Activated gamma-delta T cell treated with anti-CD3 and anti-CD28 coated beads, Interleukin-2, amount 50 U/mL, for 16 hours (primary cell): ENCODE data around the gene SERF2.
"Not testable (repeated sequence)": the region's sequence is repeated elsewhere in the genome, so short reads cannot be mapped to it uniquely, and the experiment has no call there.

Experiments used
- DNase-seq: peaks from one replicate; pipeline ENCODE4 v3.0.0-alpha.2; 2020; ENCODE audit warnings: low read depth

Gene SERF2

DNA sequence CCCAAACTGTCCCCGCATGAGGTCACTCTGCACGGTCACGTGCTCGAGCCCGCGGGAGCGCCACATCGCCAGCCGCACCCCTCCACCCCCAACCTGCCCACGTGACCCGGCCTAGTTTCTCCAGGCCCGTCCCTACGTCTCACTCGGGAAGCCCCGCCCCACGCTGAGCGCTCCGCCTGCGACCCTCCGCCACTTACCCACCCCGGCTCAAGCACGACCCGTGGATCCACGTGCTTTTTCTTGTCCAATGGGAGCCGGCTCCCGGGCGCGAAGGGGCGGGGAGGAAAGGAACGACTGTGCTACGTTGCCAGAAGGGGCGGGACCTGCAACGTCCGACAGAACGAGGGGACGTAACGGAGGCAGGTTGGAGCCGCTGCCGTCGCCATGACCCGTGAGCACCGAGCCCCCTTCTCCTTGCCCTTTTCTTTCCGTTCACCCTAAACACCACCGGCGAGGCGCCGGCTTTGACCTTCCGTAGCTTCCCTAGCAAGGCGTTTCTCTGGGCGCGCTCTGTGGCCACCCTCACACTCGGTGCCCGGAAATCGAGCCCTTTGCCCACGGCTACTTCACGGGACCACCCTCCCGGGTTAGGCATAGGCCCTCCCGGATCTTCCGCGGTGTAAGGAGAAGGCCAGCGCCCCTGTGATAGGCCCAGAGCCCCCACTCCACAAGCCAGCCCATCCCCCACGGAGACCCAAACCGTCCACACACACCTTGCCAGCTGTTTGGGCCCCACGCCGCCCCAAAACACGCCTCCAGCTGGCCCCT lies at the start of gene SERF2:
SERF2 (plus strand) TSS at position 328 of the 768 bp plus-strand sequence; CDS start at position 385, 57 bp downstream.
- peak; percentile 100 for DNase-seq

DNA sequence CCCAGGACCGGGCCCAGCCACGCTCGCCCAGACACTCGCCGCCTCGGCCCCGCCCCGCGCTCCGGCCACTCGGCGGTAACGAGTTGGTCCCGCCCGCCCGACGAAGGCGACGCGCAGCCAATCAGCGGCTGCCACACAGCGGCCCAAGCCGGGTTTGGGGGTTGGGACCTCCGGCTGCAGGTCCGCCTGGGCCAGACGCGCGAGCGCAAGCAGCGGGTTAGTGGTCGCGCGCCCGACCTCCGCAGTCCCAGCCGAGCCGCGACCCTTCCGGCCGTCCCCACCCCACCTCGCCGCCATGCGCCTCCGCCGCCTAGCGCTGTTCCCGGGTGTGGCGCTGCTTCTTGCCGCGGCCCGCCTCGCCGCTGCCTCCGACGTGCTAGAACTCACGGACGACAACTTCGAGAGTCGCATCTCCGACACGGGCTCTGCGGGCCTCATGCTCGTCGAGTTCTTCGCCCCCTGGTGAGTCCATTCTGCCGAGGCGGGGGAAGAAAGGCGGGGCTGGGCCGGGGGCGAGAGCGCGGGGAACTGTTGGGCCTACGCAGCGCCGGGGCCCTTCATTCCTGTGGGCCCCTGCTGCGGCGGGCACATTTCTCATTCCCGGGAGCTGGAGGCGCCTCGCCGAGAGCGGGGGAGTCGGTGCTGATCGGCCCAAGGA lies 45.7 kb upstream of the SERF2 start, which contains the start of gene PDIA3:
PDIA3 (plus strand) TSS at position 194 of the 658 bp plus-strand sequence; CDS start at position 296, 102 bp downstream.
- peak; percentile 79 for DNase-seq

DNA sequence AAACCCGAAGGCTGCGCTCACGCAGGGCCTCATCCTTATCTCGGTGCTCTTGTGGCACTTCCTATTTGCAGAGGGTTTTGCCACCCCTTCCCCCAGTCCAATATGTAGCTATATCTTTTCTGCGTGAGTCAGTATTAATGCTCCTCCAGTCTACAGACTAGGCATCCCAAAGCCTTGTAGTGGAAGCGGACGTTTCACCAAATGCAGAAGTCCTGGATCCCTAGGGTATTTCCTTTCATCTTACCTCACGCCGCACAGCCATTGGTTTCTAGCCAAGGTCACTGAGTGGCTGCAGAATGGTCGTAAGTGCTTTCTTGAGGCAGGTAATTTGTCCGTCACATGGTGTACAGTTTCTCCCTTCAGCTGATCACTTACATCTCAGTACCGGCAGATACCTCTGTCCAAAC lies 45.2 kb upstream of the SERF2 start:
- DNase-seq = not testable (repeated sequence)

DNA sequence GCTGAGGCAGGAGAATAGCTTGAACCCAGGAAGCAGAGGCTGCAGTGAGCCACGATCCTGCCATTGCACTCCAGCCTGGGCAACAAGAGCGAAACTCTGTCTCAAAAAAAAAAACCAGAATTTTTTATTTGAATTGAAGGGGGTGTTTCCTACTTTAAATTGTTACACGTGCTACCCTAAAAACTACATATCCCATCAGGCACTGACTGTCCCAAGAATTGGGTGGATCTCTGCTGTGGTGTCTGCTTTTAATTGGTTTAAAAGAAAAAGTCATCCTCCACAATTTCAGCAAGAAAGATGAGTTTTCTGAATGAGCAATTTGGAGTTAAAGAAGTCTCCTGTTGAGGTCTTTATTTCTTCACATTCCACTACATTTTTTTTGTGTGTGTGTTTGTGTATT lies 43.7 kb upstream of the SERF2 start:
- DNase-seq = no peak

DNA sequence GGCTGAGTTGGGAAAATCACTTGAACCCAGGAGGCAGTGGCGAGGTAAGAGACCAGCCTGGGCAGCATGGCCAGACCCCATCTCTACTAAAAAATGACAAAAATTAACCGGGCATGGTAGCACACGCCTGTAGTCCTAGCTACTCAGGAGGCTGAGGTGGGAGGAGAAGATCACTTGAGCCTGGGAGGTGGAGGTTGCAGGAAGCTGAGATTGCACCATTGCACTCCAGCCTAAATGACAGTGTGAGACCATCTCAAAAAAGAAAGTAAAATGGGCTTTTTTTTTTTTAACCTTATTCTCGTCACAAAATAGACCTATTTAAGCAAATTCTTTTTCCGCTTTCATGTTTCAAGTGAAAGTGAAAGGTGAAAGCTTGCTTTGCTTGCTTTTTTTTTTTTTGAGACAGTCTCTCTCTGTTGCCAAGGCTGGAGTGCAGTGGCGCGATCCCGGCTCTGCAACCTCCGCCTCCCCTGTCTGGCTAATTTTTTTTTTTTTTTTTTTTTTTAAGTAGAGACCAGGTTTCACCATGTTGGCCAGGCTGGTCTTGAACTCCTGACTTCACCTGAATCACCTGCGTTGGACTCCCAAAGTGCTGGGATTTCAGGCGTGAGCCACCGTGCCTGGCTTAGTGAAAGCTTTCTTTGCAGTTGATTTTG lies 42.3 kb upstream of the SERF2 start:
- peak; percentile 18 for DNase-seq

DNA sequence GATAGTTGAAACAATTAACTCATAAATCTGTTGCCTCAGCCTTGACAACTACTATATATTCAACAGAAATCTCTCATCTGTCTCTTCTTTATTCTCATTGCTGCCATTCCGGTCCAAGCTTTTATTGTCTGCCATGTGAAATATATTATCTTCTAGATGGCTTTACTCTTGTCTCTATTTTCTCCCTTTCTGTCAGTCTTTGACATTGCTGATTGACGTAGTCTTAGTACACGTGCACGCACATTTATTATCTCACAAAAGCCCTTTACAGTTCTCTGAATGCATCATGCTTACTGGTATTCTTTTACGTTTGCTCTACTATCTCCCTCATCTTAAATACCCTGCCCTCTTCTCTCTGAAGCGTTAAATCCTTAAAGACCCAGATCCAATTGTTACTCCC lies 40.2 kb upstream of the SERF2 start:
- DNase-seq = no peak

DNA sequence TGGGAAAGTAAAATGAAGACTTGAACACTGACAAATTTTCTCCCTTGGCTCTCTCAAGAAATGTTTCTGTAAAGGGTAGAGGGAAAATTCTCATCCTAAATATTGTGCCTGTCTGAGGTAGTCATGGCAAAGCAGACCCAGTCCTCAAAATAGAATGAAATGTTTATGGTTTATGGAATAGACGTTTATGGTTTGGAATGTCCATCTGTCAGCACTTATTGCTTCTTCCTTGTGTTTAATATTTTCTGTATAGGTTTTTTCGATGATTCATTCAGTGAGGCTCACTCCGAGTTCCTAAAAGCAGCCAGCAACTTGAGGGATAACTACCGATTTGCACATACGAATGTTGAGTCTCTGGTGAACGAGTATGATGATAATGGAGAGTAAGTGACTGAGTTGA lies 29.3 kb upstream of the SERF2 start:
- DNase-seq = no peak

DNA sequence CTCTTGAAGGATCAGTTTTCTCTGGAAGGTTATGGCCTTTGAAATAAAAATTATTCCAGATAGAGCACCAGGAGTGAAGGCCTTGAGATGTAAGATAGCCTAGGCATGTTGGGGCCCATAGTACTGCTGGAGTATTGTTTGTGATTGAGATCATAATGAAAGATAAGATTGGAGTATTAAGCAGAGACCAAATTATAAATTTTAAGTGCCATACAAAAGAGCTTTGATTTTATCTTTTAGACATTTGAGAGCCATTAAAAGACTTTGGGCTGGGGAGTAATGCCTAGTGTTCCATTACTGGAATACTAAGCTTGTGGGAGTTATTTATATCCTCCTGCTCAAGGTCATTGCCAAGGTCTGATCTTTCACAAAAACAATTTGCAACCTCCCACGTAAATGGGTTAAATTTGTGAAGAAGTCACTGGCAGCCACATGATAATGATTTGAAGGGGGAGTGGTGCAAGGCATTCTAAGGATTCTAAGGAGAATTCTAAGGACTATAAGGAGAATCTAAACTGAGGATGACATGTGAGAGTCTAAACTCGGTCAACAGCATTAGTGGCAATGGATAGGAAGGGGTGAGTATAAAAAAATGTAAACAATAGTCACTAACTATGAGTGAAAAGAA lies 28.2 kb upstream of the SERF2 start:
- DNase-seq = no peak

DNA sequence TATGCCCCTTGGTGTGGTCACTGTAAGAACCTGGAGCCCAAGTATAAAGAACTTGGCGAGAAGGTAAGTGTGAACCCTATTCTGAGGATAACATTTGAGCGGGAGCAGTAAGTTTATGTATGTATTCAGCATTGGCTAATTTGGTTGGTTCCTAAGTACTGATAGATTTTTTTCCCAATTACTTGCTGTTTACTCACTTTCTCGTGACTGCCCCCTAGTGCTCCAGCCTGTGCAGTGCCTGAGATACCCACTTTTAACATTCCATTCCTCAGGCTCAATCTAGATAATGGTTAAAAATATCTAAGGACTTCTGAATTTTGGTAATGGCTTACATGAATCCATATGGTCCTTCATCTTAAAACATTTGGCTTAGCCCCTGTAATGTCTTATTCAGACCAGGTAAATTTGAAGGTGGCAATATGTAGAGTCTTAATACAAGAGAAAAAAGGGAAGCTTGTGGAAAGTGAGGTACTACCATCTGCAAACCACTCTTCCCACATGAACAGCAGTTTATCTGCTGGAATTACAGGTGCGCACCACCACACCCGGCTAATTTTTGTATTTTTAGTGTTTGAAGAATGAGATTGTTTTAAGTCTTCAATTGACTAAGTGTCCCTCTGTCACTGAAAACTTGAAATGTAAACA lies 22.4 kb upstream of the SERF2 start:
- peak; percentile 34 for DNase-seq

DNA sequence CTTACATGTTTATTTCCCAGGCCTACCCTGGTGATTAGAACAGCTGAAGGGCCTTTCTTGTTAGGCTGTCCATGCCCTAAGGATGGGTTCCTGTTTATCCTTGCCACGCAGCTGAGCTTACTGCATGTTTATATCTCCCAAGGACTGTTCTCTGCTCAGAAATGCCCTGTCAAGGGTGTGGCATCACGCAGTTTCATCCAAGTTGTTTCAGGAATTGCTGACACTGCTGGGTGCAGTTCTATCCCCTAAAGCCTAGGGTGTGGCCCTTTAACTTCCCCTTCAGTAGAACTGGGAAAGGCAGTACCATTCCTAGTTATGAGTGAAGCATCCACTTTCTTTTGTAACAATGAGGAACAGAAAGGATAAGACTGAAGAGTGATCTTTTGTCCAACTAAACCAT lies 20.3 kb upstream of the SERF2 start:
- no peak for DNase-seq

DNA sequence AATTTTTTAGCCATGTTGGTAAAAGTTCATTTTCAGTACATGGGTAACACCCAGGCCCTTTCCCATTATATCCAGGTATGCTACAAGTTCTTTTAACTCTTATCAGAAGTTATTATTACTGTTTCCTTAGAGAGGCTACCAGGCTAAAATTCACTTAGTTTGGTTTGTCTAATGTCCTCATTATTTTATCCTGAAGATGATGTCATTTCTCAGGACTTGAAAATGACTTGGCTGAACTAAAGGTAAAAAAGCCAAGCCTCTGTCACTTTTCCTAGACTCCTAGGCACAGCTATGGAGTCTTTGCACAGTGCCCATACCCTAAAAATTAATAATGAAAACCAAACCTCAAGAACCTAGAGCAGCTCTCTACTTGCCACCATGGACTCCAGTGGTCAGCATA lies 19.5 kb upstream of the SERF2 start:
- no peak for DNase-seq

DNA sequence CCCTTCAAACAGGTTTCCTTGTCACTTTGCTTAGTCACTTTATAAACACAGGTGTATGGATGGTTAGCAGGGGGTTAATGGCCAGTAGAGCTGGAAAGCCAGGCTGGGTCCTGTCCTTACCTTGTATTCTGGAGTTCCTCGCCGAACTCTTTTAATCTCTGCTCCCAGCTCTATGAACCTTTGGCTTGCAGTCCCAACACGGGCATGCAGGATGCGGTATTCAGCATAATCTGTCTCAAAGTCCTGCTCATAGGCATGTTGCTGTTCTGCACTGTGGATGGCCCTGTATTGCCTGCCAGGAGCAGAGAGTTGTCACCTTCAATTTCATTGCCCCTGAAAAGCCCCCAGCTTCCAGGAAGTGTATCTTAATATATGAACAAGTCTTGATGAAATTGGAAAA lies 18.1 kb upstream of the SERF2 start:
- DNase-seq = no peak

DNA sequence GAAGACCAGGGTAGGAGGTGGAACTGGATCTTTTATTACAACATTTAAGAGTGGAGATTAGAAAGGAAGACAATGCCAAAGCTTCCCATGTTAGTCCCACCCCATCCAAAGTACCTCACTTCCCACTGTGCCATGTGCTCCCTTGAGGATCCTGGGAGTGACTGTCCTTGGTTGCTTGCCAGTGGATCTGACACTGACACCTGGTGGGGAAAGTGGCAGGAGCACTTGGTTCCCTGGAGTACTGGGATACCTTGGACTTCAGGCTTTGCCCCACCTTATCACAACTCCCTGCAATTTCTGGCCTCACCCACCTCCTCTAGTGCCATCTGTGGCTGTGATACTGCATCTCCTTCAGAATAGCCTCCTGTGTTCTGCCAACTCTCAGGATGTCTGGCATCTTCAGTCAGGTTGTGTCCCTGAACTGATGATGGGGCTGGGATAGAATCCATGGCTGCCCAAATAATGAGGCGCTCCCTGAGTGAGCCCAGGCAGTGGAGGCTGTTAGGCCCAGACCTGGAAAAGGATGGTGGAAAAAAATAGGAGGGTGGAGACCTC lies 16.6 kb upstream of the SERF2 start:
- no peak for DNase-seq

DNA sequence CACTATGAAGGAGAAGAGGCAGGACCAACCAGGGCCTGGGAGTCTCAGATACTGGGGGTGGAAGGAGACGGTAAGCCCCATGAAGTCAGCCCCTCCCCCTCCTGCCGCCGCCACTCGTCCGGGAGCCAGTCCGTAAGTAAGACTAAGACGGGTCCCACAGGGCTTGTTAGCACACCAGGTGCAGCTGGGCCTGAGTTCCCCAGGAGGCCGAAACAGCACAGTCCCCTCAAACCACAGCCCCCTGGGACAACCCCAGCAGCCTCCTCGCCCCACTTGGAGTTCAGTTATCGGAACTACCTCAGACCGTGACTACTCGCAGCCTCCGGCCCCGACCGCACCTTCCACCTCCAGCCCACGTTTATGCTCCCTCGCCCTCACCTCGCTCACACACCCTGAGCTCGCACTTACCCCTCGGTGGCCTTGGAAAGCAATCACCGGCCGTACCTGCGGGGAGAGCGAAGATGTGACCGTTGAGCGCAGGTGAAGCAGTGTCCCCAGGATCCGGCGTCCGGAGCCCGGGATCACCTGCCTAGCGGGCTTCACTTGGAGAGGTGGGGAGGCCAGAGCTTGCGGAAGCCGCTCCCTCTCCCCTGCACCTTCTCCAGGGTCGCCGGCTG lies 15.9 kb upstream of the SERF2 start:
- no peak for DNase-seq

DNA sequence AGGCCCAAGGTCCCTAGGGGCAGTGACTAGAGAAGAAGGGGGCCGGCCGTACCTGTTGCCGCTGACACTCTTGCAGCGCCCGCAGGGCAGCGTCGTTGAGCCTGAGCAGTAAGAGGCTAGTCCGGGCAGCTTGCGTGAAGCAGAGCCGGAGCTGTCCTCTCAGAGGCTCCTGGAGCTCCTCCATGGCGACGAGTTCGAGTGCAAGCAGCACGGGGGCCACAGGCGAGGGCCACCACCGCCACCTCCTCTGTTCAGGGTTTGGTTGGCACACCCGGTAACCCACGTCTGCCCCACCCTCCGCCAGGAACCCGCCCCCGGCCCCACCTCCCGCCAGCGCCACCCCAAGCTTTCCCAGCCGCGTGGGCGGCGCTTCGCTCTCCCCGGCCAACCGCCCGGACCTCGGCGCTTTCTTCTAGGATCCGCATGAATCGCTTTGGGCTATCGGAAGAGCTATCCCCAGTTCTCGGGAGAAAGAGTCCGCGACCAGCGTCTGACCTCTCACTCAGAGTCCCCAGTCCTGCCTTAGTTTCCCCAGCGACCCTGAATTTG lies 15.3 kb upstream of the SERF2 start, which contains the start of gene ELL3:
ELL3 (minus strand) TSS at position 249 of the 549 bp plus-strand sequence; CDS start at position 184, 65 bp downstream.
- DNase-seq = peak; percentile 52

DNA sequence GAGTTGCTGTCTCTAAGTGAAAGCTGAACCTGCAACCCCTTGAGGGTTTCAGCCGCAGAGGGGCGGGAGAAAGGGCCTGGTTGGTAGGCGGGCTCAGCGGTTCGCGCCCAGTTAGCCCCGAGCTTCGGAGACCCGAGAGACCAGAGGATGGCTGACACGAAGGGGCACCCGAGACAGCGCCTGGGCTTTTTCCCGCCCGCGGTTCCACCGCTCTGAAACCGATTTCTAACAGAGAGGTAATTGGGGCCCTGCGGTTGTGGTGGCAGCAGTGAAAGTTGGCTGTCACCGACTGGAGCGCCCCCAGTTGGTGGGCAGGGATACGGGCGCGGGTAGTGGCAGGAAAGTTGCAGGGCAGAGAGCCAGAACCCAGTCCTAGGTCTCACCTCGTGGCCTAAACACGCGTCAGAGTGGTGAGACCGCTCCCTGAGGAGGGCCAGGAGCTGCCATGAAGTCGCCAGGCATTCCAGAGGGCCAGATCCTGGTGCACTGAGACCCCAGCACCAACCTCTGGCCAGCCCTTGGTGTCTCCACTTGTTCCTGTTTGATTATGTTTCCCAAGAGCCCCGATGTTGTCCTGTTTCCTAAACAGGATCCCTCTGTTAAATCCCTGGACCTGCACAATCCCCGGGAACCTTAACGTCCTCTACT lies 14.7 kb upstream of the SERF2 start:
- DNase-seq = peak; percentile 76

DNA sequence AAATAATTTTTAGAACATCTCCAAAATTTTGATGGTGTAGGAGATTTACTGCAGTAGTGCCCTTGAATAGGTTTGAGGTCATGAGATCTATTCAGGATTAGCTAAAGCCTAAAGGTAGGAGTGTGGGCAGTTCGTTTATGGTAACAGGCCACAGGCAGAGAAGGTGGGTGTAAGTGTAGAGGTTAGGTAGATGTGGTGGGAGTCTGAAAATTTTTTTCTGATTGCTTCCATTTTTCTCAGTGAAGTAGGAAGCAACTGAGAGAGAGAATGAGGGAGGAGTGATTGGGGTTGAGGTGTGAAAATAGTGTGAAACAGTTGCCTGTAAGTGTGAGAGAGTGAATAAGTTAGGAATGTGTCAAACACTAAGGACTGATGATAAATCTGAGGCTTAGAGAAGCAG lies 13.1 kb upstream of the SERF2 start:
- DNase-seq = no peak

DNA sequence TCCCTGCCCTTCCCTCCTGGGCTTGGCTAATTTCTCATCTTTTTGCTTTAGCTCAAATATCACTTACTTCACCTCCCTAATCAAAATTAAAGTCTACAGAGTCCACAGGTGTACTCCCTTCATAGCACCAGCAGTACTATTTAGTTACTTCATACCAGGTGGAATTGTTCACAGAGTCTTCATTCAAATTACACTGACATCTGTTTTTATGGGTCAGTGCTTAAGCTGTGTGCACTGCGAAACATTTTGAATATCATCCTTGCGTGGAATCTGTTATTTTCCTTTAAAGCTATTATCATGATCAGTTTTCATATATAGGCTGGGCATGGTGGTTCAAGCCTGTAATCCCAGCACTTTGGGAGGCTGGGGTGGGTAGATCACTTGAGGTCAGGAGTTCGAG lies 2.7 kb upstream of the SERF2 start:
- no peak for DNase-seq

DNA sequence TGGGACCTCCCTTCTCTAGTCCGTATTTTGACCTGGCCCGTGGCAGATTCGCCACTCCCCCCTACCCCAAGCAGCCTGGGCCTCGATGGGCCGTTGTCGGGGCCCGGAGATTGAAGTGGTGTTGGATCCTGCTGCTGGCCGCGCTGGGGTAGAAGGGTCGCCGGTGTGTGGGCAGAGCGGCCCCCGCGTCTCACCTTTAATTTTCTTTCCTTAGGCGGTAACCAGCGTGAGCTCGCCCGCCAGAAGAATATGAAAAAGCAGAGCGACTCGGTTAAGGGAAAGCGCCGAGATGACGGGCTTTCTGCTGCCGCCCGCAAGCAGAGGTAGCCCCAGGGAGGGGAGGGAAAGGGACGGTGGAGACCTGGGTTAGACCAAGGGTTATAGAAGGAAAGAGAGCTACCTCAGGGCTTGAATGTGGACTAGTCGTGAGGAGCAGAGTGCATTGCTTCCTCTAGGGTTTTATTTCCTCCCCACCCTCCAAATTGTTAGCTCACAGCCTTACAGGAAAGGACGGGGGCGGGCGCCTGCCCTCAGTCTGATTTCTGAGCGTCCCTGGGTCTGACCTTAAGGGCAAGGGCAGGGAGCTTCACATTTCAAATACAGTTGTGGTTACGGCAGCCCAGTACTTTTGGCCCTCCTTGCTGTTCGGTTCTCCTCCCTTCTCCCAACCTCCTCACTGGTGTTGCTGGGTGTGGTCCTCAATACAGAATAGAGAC lies 799 bp downstream of the SERF2 start:
- no peak for DNase-seq

DNA sequence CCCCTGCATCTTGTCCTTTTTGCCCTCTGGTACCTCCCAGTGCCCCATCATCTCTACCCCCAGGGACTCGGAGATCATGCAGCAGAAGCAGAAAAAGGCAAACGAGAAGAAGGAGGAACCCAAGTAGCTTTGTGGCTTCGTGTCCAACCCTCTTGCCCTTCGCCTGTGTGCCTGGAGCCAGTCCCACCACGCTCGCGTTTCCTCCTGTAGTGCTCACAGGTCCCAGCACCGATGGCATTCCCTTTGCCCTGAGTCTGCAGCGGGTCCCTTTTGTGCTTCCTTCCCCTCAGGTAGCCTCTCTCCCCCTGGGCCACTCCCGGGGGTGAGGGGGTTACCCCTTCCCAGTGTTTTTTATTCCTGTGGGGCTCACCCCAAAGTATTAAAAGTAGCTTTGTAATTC lies 1.5 kb downstream of the SERF2 start:
- DNase-seq = no peak
